NCI-H345 treated with DMSO at 0.1 percent for 48 hours (cell line): ENCODE results near the gene CYP4A22.
A peak's percentile ranks its signal among the peaks of the same experiment; 100 is the strongest.
"Not testable (repeated sequence)": the region's sequence is repeated elsewhere in the genome, so short reads cannot be mapped to it uniquely, and the experiment has no call there.

Experiments
- DNase-seq: peaks from one replicate; lab custom pipeline; 2025; ENCODE audit not compliant: unreplicated experiment; lab: John Stamatoyannopoulos, UW

Gene CYP4A22

GRCh38 chr1:47184822-47185677 is 47.8 kb downstream of the CYP4A22 start:
- DNase-seq = no peak

- no peak for DNase-seq
Observed at GRCh38 chr1:47186267-47187185, 49.3 kb downstream of the CYP4A22 start.

GRCh38 chr1:47187231-47187925 is 50.1 kb downstream of the CYP4A22 start:
- DNase-seq = no peak

- DNase-seq = no peak
Observed at GRCh38 chr1:47187926-47188250, 50.6 kb downstream of the CYP4A22 start.

GRCh38 chr1:47188791-47189785 is 51.8 kb downstream of the CYP4A22 start:
- DNase-seq = no peak

- DNase-seq = no peak
Observed at GRCh38 chr1:47189844-47190508, 52.7 kb downstream of the CYP4A22 start, which contains the start of gene PDZK1IP1. Gene PDZK1IP1 (minus strand): TSS chr1:47190036. CDS start chr1:47189932, 104 bp downstream.

GRCh38 chr1:47190509-47190855 is 53.2 kb downstream of the CYP4A22 start:
- no peak for DNase-seq

GRCh38 chr1:47190857-47191256 is 53.6 kb downstream of the CYP4A22 start:
- DNase-seq = no peak

GRCh38 chr1:47191940-47192457 is 54.8 kb downstream of the CYP4A22 start:
- DNase-seq = no peak

GRCh38 chr1:47192458-47193384 is 55.5 kb downstream of the CYP4A22 start:
- DNase-seq = peak; percentile 69

GRCh38 chr1:47193496-47193895 is 56.3 kb downstream of the CYP4A22 start:
- DNase-seq = not testable (repeated sequence)

- DNase-seq = no peak
Observed at GRCh38 chr1:47194311-47194710, 57.1 kb downstream of the CYP4A22 start.

- not testable (repeated sequence) for DNase-seq
Observed at GRCh38 chr1:47195981-47196380, 58.7 kb downstream of the CYP4A22 start.

- no peak for DNase-seq
Observed at GRCh38 chr1:47196622-47197021, 59.4 kb downstream of the CYP4A22 start.

- no peak for DNase-seq
Observed at GRCh38 chr1:47198214-47198613, 61.0 kb downstream of the CYP4A22 start.
